ENCODE results near the gene TOX2.

DNA sequence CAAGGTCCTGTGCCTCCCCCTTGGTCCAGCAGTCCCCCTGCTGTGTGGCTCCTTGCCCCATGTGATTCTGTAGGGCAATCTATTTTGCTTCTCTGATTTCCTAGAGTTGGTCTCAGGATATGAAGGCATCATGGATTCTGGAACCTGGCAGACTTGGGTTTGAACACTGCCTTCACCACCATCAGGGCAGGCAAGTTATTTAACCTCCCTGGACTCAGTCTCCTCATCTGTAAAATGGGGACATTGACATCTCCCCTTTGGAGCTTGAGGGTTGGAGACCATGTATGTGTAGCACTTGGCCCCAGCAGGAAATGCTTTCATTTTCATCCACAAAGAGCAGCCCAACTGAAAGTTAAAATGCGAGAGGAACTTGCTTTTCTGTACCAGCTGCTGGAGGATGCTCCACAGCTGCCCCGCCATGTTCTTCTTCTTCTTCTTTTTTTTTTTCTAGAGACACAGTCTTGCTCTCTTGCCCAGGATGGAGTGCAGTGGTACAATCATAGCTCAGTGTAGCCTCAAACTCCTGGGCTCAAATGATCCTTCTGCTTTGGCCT is 6.7 kb downstream of the TOX2 start:
- no peak for TF ChIP-seq EZH2 (IDR thresholded peaks at IDR 0.05; ENCODE audit: low read length, unreplicated experiment)
- TF ChIP-seq, protein P1, sequence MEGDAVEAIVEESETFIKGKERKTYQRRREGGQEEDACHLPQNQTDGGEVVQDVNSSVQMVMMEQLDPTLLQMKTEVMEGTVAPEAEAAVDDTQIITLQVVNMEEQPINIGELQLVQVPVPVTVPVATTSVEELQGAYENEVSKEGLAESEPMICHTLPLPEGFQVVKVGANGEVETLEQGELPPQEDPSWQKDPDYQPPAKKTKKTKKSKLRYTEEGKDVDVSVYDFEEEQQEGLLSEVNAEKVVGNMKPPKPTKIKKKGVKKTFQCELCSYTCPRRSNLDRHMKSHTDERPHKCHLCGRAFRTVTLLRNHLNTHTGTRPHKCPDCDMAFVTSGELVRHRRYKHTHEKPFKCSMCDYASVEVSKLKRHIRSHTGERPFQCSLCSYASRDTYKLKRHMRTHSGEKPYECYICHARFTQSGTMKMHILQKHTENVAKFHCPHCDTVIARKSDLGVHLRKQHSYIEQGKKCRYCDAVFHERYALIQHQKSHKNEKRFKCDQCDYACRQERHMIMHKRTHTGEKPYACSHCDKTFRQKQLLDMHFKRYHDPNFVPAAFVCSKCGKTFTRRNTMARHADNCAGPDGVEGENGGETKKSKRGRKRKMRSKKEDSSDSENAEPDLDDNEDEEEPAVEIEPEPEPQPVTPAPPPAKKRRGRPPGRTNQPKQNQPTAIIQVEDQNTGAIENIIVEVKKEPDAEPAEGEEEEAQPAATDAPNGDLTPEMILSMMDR (conservative IDR thresholded peaks at IDR 0.05; ENCODE audit: low read depth, low read length): no peak
- no peak for TF ChIP-seq EZH2phosphoT487 (IDR thresholded peaks at IDR 0.05; ENCODE audit: borderline replicate concordance, low read length)

All from PC-3 (cell line).